ENCODE measurements around the gene ORM1. TPM values are rescaled to one million over a fixed set of nuclear protein-coding genes. Genes with fewer than 3 reads are reported as not detected.

Gene ORM1
- total and polyA plus RNA-seq, 4 donors = 1,297 to 69,591 (median 37,095) TPM

DNA sequence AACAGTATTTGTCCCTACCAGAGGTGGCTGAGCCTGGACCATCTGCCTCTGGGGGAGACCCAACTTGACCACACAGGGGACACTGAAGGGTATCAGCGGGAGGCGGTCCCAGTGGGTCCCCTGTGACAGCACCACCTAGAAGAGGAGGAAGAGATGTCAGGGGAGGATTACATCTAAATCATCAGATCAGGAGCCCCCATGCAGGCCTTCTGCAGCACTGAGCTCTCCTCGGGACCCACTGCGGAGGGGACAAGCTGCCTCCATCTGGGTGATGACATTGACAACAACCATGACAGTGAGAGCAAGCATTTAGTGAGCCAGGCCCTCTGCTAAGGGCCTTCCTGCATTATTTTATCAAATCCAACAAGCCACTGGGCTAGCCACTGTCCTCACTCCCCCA, 19.1 kb downstream of the ORM1 start:
- no peak for DNase-seq (ENCODE audit: low spot score)
- Histone ChIP-seq H3K27ac (ENCODE audit: low read depth in 1 of 2, low read length in 2 of 2) (no peak overlapping the region), H3K4me1 (ENCODE audit: control insufficient read depth in 4 of 4, insufficient read depth in 4 of 4, low read length in 3 of 4) (no peaks in the 10 kb centered on the region), H3K9me3 (ENCODE audit: control insufficient read depth in 4 of 4, low read length in 3 of 4) (no peaks in the 10 kb centered on the region), H3K27me3 (ENCODE audit: control insufficient read depth in 4 of 4, insufficient read depth in 4 of 4, low read length in 3 of 4) (no peaks in the 10 kb centered on the region), H3K4me3 (ENCODE audit: low read depth in 1 of 3, low read length in 3 of 3) (no peak overlapping the region), H3K9ac (ENCODE audit: low read depth in 1 of 2, low read length in 2 of 2) (no peak overlapping the region), H3K36me3 (ENCODE audit: control insufficient read depth in 4 of 4, insufficient read depth in 3 of 4, low read depth in 1 of 4, low read length in 3 of 4) (peaks cover 11 to 87% (median 64%) of the 10 kb centered on the region in 4 donors)
- 96% methylated on average over 4 of the region's 4 CpGs for WGBS
- TF ChIP-seq GABPA (IDR thresholded peaks at IDR 0.05 in 1 of 2, conservative IDR thresholded peaks at IDR 0.05 in 1 of 2) (no peak), TAF1 (conservative IDR thresholded peaks at IDR 0.05) (no peak), YY1 (IDR thresholded peaks at IDR 0.05) (no peak), SP1 (IDR thresholded peaks at IDR 0.05) (no peak), FOXA1 (IDR thresholded peaks at IDR 0.05) (no peak), EGR1 (IDR thresholded peaks at IDR 0.05; ENCODE audit: low read depth in 2 of 2) (no peak), HNF4G (IDR thresholded peaks at IDR 0.05) (no peak), RAD21 (IDR thresholded peaks at IDR 0.05) (no peak), NR2F2 (IDR thresholded peaks at IDR 0.05) (no peak), HNF4A (conservative IDR thresholded peaks at IDR 0.05) (no peak)
- TF ChIP-seq, protein P1, sequence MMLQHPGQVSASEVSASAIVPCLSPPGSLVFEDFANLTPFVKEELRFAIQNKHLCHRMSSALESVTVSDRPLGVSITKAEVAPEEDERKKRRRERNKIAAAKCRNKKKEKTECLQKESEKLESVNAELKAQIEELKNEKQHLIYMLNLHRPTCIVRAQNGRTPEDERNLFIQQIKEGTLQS (IDR thresholded peaks at IDR 0.05) = no peak
- TF ChIP-seq, protein P2, sequence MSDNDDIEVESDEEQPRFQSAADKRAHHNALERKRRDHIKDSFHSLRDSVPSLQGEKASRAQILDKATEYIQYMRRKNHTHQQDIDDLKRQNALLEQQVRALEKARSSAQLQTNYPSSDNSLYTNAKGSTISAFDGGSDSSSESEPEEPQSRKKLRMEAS (IDR thresholded peaks at IDR 0.05) = no peak
- TF ChIP-seq, protein P3, sequence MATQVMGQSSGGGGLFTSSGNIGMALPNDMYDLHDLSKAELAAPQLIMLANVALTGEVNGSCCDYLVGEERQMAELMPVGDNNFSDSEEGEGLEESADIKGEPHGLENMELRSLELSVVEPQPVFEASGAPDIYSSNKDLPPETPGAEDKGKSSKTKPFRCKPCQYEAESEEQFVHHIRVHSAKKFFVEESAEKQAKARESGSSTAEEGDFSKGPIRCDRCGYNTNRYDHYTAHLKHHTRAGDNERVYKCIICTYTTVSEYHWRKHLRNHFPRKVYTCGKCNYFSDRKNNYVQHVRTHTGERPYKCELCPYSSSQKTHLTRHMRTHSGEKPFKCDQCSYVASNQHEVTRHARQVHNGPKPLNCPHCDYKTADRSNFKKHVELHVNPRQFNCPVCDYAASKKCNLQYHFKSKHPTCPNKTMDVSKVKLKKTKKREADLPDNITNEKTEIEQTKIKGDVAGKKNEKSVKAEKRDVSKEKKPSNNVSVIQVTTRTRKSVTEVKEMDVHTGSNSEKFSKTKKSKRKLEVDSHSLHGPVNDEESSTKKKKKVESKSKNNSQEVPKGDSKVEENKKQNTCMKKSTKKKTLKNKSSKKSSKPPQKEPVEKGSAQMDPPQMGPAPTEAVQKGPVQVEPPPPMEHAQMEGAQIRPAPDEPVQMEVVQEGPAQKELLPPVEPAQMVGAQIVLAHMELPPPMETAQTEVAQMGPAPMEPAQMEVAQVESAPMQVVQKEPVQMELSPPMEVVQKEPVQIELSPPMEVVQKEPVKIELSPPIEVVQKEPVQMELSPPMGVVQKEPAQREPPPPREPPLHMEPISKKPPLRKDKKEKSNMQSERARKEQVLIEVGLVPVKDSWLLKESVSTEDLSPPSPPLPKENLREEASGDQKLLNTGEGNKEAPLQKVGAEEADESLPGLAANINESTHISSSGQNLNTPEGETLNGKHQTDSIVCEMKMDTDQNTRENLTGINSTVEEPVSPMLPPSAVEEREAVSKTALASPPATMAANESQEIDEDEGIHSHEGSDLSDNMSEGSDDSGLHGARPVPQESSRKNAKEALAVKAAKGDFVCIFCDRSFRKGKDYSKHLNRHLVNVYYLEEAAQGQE (IDR thresholded peaks at IDR 0.05) = no peak
- TF ChIP-seq, protein P4, sequence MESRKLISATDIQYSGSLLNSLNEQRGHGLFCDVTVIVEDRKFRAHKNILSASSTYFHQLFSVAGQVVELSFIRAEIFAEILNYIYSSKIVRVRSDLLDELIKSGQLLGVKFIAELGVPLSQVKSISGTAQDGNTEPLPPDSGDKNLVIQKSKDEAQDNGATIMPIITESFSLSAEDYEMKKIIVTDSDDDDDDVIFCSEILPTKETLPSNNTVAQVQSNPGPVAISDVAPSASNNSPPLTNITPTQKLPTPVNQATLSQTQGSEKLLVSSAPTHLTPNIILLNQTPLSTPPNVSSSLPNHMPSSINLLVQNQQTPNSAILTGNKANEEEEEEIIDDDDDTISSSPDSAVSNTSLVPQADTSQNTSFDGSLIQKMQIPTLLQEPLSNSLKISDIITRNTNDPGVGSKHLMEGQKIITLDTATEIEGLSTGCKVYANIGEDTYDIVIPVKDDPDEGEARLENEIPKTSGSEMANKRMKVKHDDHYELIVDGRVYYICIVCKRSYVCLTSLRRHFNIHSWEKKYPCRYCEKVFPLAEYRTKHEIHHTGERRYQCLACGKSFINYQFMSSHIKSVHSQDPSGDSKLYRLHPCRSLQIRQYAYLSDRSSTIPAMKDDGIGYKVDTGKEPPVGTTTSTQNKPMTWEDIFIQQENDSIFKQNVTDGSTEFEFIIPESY (IDR thresholded peaks at IDR 0.05) = no peak
- TF ChIP-seq, protein P5, sequence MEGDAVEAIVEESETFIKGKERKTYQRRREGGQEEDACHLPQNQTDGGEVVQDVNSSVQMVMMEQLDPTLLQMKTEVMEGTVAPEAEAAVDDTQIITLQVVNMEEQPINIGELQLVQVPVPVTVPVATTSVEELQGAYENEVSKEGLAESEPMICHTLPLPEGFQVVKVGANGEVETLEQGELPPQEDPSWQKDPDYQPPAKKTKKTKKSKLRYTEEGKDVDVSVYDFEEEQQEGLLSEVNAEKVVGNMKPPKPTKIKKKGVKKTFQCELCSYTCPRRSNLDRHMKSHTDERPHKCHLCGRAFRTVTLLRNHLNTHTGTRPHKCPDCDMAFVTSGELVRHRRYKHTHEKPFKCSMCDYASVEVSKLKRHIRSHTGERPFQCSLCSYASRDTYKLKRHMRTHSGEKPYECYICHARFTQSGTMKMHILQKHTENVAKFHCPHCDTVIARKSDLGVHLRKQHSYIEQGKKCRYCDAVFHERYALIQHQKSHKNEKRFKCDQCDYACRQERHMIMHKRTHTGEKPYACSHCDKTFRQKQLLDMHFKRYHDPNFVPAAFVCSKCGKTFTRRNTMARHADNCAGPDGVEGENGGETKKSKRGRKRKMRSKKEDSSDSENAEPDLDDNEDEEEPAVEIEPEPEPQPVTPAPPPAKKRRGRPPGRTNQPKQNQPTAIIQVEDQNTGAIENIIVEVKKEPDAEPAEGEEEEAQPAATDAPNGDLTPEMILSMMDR (IDR thresholded peaks at IDR 0.05; ENCODE audit: low read depth, low read length, missing input control) = no peak

All from liver (tissue), 9 donors.